Measurements from ENCODE around the gene C3orf18.

C3orf18 gene

GRCh38 chr3:50567386-50568167 lies at the start of gene C3orf18:
Gene C3orf18 (minus strand): TSS chr3:50567747. CDS start chr3:50565699, 2,048 bp downstream.
- Histone ChIP-seq H2AFZ (ENCODE audit: low read depth, low read length) (peak within 1 kb of the TSS; percentile 49; the same call in 1 of the 2 replicates), H3K9ac (ENCODE audit: low read length) (peak within 1 kb of the TSS; percentile 72), H3K4me3 (ENCODE audit: low read length) (peak within 1 kb of the TSS; percentile 99), H3K27ac (ENCODE audit: low read length) (peak within 1 kb of the TSS; percentile 36), H3K36me3 (replicated peaks; ENCODE audit: low read depth, low read length) (peaks cover 3% of the 10 kb centered on the region), H3K79me2 (ENCODE audit: low read length) (peaks cover 10% of the 10 kb centered on the region; the same call in 1 of the 2 replicates), H3K9me3 (ENCODE audit: insufficient read depth, low read length) (no peaks in the 10 kb centered on the region), H3K4me1 (ENCODE audit: low read length) (peaks cover 23% of the 10 kb centered on the region), H4K20me1 (ENCODE audit: insufficient read depth, low read length) (no peaks in the 10 kb centered on the region), H3K27me3 (ENCODE audit: low read depth, low read length) (peaks cover 10% of the 10 kb centered on the region; the same call in 1 of the 2 replicates), H3K4me2 (ENCODE audit: low read length) (peak within 1 kb of the TSS; percentile 82)
- TF ChIP-seq EZH2phosphoT487 (IDR thresholded peaks at IDR 0.05; ENCODE audit: low read depth): no peak
- TF ChIP-seq, protein P1, sequence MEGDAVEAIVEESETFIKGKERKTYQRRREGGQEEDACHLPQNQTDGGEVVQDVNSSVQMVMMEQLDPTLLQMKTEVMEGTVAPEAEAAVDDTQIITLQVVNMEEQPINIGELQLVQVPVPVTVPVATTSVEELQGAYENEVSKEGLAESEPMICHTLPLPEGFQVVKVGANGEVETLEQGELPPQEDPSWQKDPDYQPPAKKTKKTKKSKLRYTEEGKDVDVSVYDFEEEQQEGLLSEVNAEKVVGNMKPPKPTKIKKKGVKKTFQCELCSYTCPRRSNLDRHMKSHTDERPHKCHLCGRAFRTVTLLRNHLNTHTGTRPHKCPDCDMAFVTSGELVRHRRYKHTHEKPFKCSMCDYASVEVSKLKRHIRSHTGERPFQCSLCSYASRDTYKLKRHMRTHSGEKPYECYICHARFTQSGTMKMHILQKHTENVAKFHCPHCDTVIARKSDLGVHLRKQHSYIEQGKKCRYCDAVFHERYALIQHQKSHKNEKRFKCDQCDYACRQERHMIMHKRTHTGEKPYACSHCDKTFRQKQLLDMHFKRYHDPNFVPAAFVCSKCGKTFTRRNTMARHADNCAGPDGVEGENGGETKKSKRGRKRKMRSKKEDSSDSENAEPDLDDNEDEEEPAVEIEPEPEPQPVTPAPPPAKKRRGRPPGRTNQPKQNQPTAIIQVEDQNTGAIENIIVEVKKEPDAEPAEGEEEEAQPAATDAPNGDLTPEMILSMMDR (IDR thresholded peaks at IDR 0.05; ENCODE audit: low read depth, low read length): no peak

DNA sequence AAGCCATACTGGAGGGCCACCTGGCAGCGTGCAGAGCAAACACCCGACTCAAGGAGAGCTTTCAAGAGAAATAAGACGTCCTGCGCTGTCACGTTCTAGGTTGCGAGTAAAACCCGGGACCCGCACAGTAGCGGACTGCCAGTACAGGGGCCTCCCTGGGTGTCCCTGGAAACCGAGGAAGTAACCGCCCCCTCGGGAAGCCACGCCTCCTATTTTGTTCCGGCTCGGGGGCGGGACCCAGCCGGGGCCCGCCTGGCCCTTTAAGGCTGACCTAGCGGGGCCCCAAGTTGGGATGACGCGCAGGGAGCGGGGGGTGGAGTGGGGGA lies 49.2 kb upstream of the C3orf18 start:
- Histone ChIP-seq H2AFZ (ENCODE audit: low read depth, low read length) (peak overlapping the region; percentile 75; the same call in 1 of the 2 replicates), H3K4me1 (ENCODE audit: low read length) (peaks cover 20% of the 10 kb centered on the region), H3K27me3 (ENCODE audit: low read depth, low read length) (peaks cover 15% of the 10 kb centered on the region), H3K79me2 (ENCODE audit: low read length) (peaks cover 29% of the 10 kb centered on the region), H3K9me3 (ENCODE audit: insufficient read depth, low read length) (no peaks in the 10 kb centered on the region), H3K4me2 (ENCODE audit: low read length) (peak overlapping the region; percentile 98), H3K4me3 (ENCODE audit: low read length) (peak overlapping the region; percentile 83), H4K20me1 (ENCODE audit: insufficient read depth, low read length) (no peaks in the 10 kb centered on the region), H3K27ac (ENCODE audit: low read length) (peak overlapping the region; percentile 22), H3K9ac (ENCODE audit: low read length) (peak overlapping the region; percentile 50), H3K36me3 (replicated peaks; ENCODE audit: low read depth, low read length) (peaks cover 4% of the 10 kb centered on the region)
- no peak for TF ChIP-seq EZH2phosphoT487 (IDR thresholded peaks at IDR 0.05; ENCODE audit: low read depth)
- TF ChIP-seq, protein P1 (IDR thresholded peaks at IDR 0.05; ENCODE audit: low read depth, low read length): no peak

DNA sequence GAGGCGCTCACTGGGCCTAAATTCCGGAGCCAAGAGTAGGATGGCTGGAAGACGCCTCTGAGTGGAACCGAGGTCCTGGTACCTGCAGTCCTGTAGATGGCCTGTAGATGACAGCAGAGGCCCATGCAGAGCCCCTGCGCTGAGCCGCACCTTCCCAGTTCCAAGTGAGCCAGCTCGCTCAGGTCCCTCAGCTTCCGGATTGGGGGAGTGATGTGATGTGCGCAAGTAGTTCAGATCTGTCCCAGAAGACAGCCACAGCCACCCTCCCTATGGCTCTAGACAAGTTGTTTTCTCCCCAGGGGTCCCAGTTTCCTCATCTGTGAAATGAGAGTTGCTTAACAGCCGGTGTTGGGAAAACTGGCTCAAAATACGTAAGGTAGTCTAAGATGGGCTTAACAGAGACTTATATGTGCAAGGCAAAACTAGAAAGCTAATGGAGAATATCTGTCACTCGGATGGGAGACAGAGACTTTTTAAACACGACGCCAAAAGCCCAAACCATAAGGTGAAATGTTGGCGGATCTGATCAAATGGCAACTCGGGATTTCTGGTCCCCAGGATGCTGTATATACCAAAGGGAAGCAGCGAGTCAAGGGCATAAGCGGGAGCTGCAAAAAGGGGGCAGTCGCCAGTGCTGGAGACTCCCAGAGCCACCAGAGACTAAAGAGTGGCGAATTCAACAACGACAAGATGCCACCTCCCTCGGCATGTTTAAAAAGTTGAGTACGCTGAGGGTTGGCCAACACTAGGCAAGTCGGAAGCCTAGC lies 48.6 kb upstream of the C3orf18 start:
- TF ChIP-seq EZH2phosphoT487 (IDR thresholded peaks at IDR 0.05; ENCODE audit: low read depth): no peak
- TF ChIP-seq, protein P1 (IDR thresholded peaks at IDR 0.05; ENCODE audit: low read depth, low read length): peak; percentile 99
- H4K20me1 ChIP-seq (ENCODE audit: insufficient read depth, low read length): no peaks in the 10 kb centered on the region
- H3K36me3 ChIP-seq (replicated peaks; ENCODE audit: low read depth, low read length): peaks cover 4% of the 10 kb centered on the region
- peaks cover 29% of the 10 kb centered on the region for H3K79me2 ChIP-seq (ENCODE audit: low read length)
- peaks cover 22% of the 10 kb centered on the region for H3K4me1 ChIP-seq (ENCODE audit: low read length)
- peak overlapping the region; percentile 50 for H3K9ac ChIP-seq (ENCODE audit: low read length)
- no peaks in the 10 kb centered on the region for H3K9me3 ChIP-seq (ENCODE audit: insufficient read depth, low read length)
- H2AFZ ChIP-seq (ENCODE audit: low read depth, low read length): peak overlapping the region; percentile 75; the same call in 1 of the 2 replicates
- H3K4me3 ChIP-seq (ENCODE audit: low read length): peak overlapping the region; percentile 83
- peaks cover 15% of the 10 kb centered on the region for H3K27me3 ChIP-seq (ENCODE audit: low read depth, low read length)
- peak overlapping the region; percentile 22 for H3K27ac ChIP-seq (ENCODE audit: low read length)
- peak overlapping the region; percentile 98 for H3K4me2 ChIP-seq (ENCODE audit: low read length)

DNA sequence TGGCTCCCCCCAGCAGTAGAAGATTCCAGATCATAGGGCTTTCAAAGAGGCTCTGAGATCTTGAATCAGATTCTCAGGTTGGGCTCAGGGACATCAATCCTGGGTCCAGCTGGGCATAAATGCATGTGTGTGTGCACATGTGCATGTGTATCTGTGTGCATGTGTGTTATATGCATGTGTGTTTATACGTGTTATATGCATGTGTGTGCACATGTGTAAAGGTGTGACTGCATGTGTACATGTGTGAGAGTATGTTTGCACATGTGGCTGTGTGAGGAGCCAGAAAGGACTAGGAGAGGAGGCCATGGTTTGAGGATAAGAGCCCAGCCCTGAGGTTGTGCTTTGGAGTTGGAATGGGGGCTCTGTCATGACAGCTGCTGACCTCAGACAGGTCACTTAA lies 47.6 kb upstream of the C3orf18 start:
- TF ChIP-seq, protein P1 (IDR thresholded peaks at IDR 0.05; ENCODE audit: low read depth, low read length): no peak
- no peak for TF ChIP-seq EZH2phosphoT487 (IDR thresholded peaks at IDR 0.05; ENCODE audit: low read depth)
- Histone ChIP-seq H3K4me1 (ENCODE audit: low read length) (peaks cover 29% of the 10 kb centered on the region), H3K36me3 (replicated peaks; ENCODE audit: low read depth, low read length) (peaks cover 4% of the 10 kb centered on the region), H3K4me2 (ENCODE audit: low read length) (no peak overlapping the region), H2AFZ (ENCODE audit: low read depth, low read length) (no peak overlapping the region), H3K79me2 (ENCODE audit: low read length) (peaks cover 26% of the 10 kb centered on the region), H4K20me1 (ENCODE audit: insufficient read depth, low read length) (no peaks in the 10 kb centered on the region), H3K4me3 (ENCODE audit: low read length) (no peak overlapping the region), H3K27ac (ENCODE audit: low read length) (no peak overlapping the region), H3K9me3 (ENCODE audit: insufficient read depth, low read length) (no peaks in the 10 kb centered on the region), H3K9ac (ENCODE audit: low read length) (no peak overlapping the region), H3K27me3 (ENCODE audit: low read depth, low read length) (peaks cover 19% of the 10 kb centered on the region)
